ENCODE measurements around the gene RPL28.
"Not testable (repeated sequence)": the region's sequence is repeated elsewhere in the genome, so short reads cannot be mapped to it uniquely, and the experiment has no call there.

RPL28 gene

DNA sequence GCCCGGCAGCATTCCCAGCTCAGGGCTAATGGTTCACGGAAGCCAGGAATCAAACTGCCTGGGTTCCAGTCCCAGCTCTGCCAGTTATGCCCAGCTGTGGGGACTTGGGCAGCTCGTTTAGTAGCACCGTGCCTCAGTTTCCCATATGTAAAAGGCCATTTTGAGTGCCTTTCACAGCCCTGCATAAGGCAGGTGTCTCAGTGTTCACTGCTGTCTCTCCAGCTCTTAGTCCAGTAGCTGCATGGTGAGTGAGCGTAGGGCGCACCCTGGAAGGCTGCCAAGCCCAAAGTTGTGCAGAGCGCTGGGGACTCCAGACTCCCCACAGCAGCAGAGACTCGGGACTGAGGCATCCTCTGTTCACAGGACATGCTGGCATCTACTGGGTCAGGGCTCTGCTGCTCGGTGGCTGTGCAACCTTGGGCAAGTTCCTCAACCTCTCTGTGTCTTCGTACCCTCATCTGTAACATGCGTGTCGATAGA lies 5.5 kb downstream of the RPL28 start:
- peak in 2 of 56 donors; percentile 16 to 40 for DNase-seq

GRCh38 chr19:55391702-55392615 lies 6.2 kb downstream of the RPL28 start:
- no peak for DNase-seq

GRCh38 chr19:55392820-55393761 lies 7.4 kb downstream of the RPL28 start:
- DNase-seq, result peak in 5 of 56 donors; percentile 3 to 25 (median 16)

DNA sequence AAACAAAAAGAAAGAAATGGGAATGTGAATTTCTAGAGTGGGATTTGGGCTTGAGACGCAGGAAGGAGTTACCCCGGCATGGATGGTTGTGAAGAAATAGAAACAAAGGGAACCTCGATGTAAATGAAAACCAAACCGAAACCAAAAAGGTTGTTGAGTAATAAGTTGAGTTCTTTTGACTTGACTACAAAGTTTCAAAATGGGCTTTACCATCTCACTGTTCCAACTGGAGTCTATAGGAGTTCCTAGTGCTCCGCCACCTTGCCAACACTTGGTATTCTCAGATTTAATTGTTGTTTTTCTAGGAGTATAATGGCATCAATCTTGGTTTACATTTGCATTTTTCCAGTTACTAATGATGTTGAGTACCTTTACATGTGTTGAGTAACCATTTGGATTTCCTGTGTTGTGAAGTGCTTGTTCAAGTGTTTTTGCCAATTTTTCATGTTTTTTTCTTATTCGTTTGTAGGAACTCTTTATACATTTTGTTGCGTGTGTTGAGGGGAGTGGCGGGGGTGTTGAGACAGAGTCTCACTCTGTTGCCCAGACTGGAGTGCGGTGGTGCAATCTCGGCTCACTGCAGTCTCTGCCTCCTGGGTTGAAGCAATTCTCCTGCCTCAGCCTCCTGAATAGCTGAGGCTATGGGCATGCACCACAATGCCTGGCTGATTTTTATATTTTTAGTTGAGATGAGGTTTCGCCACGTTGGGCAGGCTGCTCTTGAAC lies 12.6 kb downstream of the RPL28 start:
- no peak for DNase-seq

GRCh38 chr19:55400281-55401087 lies 14.8 kb downstream of the RPL28 start:
- DNase-seq, result no peak

- DNase-seq, result not testable (repeated sequence)
These were observed 15.7 kb downstream of the RPL28 start for GRCh38 chr19:55401390-55401789.

DNA sequence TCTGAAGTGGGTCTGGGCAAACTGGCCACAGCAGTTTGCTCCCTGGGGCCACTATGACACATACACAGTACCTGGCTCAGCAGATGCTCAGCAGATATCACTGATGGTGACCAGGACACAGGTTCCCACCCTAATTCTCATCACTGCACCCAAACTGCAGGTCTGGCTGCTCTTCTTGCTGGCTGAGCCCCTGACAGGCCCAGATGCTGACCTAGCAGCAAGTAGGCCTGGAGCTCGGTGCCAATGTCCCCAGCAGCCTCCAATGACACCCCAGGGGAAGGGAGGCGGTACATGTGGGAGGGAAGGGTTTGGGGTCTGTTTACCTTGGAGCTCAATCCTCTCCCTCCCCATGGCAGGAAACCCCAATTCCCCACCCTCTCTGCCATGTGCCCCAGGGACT lies 16.8 kb downstream of the RPL28 start:
- DNase-seq, result no peak

DNA sequence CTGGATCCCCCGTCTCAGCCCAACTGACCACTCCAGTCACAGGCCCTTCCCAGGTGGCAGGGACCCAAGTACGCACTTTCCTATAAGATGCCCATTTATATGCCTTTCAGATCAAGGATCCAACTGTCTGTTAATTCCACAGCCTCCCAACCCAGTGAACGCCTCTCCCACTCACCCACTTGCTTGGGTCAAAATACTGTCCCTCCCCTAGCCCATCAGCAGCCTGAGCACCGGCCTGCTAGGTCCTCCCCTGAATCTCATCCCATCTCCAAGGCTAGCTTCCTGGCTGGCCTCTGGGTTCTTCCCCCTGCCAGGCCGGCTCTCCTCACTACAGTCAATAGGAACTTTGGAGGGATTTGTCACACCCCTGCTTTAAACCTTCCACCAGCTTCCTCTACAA lies 19.9 kb downstream of the RPL28 start:
- no peak for DNase-seq

DNA sequence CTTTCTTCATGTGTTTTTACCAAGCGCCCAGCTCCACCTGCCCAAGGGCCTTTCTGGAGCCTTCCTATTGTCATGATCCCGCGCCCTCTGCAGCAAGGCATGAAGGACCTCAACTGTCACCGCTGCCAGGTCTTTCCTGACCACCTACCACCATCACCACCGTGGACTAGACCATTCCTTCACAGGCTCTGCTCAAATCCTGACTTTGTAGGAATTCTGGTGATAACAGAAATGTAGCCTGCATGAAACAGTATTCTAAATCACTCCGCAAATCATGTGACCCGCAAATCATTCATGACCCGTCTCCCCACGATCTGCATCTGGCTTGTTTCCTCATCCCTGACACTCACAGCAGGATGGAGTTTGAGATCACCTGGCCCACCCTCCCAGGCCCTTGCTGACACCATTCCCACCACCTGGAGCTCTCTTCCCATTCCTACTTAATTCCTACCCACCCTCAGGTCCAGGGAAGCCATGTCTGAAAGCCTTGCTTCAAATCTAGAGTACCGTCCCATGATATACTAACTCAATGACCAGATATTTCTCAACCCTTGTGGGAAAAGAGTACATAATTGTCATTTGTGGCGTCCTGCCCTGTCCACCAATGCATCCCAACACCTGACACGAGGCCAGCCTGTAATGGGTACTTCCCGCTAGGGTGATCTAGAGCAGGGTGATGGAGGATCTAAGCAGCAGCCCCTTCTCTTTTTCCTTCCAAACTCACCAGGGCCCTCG lies 20.5 kb downstream of the RPL28 start:
- DNase-seq, result no peak

- DNase-seq, result peak in 1 of 56 donors; percentile 81
These were observed 21.3 kb downstream of the RPL28 start for GRCh38 chr19:55406826-55407549.

- peak in 2 of 56 donors; percentile 45 to 70 for DNase-seq
These were observed 21.7 kb downstream of the RPL28 start, which contains the start of gene UBE2S for GRCh38 chr19:55407550-55407799. Gene UBE2S, minus strand, starts transcription at chr19:55407788. Its CDS starts 199 bp downstream, at chr19:55407589.

DNA sequence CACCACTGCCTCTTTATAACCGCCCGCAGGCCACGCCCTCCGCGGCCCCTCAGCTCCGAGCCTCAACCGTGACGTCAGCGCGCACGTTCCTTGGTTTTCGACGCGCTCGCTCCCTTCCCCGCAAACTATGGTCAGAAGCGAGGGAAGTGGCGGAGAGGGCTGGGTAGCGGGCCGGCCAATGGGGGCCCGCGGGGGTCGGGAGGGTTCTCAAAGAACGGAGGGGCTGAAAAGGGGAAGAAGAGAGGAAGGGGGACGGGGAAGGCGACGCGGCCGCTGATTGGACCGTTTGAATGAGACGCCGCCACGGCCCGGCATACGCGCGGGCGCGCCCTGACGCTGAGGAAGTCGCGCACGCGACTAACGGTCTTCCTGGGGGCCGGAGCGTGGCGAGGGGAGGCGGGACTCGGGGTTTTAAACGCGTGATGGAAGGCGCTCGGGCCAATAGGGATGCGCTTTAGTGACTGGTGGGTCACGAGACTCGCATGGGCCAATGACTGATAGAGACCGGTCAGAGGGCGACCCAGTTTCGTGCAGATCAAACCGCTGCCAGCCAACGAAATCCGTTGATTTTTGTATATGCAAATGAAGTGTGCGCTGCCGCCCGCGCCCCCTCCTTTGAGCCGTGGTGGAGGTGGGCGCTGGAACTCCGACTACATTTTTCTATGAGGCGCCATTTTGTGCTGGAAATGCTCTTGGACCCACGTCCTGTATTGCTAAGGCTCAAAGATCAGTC lies 22.2 kb downstream of the RPL28 start:
- peak; percentile 76 to 99 (median 98) for DNase-seq

- no peak for DNase-seq
These were observed 22.8 kb downstream of the RPL28 start for GRCh38 chr19:55408533-55408872.

GRCh38 chr19:55409179-55409578 lies 23.4 kb downstream of the RPL28 start:
- DNase-seq, result not testable (repeated sequence)

DNA sequence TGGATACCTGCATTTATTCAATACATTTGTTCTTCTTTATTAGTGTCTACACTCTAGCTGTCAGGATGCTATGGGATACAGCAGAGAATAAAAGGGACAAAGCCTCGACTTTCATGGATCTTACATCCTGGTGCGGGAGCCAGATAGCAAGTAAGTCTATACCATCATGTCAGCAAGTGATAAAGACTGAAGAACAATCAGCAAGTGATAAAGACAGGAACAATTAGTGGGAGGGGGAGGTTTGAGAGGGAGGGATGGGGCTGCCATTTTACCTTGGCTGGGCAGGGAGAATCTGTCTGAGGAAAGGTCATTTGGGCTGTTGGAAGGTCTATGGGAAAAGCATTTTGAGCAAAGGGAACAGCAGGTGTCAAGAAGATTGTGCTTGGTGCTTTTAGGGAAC lies 24.4 kb downstream of the RPL28 start:
- no peak for DNase-seq

GRCh38 chr19:55418185-55418584 lies 32.5 kb downstream of the RPL28 start:
- peak in 39 of 56 donors; percentile 17 to 83 (median 39) for DNase-seq

GRCh38 chr19:55419103-55419502 lies 33.4 kb downstream of the RPL28 start:
- peak in 2 of 56 donors; percentile 20 to 21 for DNase-seq

GRCh38 chr19:55419624-55420236 lies 34.0 kb downstream of the RPL28 start:
- peak in 15 of 56 donors; percentile 6 to 69 (median 36) for DNase-seq
